Measurements from ENCODE around the gene NPIPA8.
"Not testable (repeated sequence)": the region's sequence is repeated elsewhere in the genome, so short reads cannot be mapped to it uniquely, and the experiment has no call there.

NPIPA8 gene

GRCh38 chr16:18270171-18270570, 66.4 kb downstream of the NPIPA8 start:
- DNase-seq = not testable (repeated sequence)

Data from NCI-H2029 (cell line).